GM21786 (cell line): ENCODE results near the gene CDK5R2.

ENCODE experiments used
- ATAC-seq: cut with Tn5 transposase; IDR thresholded peaks from one replicate; pipeline ENCODE4 v1.9.1; 2021; ENCODE audit not compliant: unreplicated experiment

The CDK5R2 gene

GRCh38 chr2:218961651-218962570, 2.4 kb downstream of the CDK5R2 start:
- ATAC-seq: no peak

GRCh38 chr2:218962859-218963492, 3.5 kb downstream of the CDK5R2 start:
- no peak for ATAC-seq

- no peak for ATAC-seq
Observed at GRCh38 chr2:218963601-218964000, 4.1 kb downstream of the CDK5R2 start.

DNA sequence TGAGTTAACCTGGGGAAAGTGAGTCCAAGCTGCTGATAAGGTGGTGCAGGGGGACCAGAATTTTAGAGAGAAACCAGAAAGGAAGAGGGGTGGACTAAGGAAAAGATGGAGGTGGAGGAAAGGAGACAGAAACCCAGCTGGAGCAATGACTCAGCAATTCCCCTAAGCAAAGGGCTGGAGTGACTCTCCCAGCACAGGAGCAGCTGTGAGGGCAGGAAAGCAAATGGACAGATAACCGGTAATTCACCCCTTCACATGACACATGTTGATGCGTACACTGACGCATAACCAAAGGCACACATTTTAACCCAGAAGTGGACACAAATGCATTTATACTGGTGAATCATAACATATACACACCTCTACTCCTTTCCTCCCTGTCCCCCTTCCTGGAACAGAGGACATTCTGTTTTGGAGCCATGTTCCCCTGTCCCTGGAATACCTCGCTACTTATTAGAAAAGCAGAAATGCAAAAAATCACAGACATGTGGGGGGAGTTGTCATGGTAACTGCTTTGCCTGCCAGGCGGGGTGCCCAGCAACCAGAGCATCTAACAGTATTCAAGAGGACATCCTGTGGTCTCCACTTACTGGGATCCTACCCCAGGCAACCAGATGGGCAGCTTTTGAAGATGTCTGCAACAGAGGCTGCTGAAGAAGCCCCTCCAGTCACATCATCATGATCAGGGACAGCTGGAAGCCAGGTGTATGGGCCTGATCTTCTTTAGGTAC, 4.7 kb downstream of the CDK5R2 start:
- no peak for ATAC-seq

DNA sequence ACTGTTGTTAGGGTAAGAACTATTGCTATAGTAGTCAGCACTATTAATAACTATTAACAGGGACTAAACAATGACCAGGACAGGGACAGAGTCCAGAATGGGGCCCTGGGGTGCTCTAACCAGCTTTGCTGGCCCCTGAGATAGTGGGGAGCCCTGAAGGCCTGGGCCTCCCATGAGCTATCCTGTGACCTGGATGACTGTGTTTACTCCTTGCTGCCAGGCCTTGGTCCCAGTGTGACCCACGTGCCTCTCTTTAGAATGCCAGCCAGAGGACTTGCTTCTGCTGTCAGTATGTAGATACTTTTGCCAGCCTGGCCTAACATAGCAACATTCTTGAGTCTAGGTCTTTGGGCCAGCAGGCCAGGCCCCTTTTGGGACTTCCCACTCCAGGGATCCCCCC, 11.4 kb downstream of the CDK5R2 start:
- ATAC-seq: no peak

- no peak for ATAC-seq
Observed at GRCh38 chr2:218975060-218975777, 15.8 kb downstream of the CDK5R2 start.

GRCh38 chr2:218979846-218980734, 20.6 kb downstream of the CDK5R2 start:
- ATAC-seq: peak; percentile 93

- ATAC-seq: no peak
Observed at GRCh38 chr2:218980735-218981389, 21.4 kb downstream of the CDK5R2 start.

DNA sequence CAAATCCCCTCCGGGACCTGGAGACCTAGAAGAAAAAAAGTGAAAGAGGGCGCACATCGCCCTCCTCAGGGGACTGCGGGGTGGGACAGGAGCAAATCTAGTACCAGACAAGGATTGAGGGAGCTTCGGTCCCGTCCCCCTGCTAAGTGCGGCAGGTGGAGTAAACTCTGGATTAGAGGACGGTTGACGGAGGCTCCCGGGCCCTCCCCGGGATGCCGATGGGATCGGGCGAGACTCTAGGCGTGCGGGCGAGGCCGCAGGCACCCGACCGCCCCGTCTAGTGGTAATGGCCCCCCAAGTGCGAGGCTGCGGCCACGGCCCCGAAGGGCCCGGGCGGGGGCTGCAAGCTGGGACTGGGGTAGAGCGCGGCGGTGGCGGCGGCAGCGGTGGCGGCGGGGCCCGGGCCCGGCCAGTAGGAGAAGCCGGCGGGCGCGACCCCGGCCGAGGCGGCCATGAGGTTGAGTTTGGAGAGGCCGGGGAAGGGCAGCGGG, 22.0 kb downstream of the CDK5R2 start:
- no peak for ATAC-seq

- ATAC-seq: no peak
Observed at GRCh38 chr2:218981881-218982585, 22.6 kb downstream of the CDK5R2 start.

GRCh38 chr2:218982586-218983262, 23.3 kb downstream of the CDK5R2 start:
- ATAC-seq: no peak

DNA sequence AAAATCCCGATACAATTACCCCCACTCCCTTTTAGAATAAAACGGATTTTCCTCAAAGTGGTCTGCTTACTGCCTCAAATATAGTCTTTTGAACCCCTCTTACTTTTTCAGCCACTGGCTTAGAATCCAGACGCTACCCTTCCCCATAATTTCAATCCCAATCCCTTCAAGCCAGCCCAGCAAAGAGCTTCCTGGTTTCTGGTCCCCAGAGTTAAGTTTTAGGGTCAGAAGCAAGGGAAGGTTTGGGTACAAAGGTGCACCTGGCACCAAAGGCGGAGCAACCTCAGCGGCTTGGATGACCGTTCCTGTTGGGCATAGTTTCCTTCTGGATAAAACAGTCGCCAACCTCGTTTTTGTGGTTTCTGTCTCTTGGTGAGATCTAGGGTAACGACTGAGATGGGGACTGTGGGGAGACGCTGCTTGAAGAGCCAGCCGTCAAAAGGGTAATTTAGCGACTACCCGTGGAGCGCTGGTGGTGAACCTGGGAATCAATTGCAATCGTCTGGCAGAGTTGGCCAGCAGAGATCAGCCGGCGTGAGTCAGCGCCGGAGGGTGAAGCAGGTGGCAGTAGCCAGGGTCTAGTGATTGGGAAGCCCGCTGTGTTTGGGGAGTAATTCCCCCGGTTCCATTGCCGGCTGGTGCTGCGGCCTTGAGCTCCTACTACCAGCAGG, 23.9 kb downstream of the CDK5R2 start:
- no peak for ATAC-seq

DNA sequence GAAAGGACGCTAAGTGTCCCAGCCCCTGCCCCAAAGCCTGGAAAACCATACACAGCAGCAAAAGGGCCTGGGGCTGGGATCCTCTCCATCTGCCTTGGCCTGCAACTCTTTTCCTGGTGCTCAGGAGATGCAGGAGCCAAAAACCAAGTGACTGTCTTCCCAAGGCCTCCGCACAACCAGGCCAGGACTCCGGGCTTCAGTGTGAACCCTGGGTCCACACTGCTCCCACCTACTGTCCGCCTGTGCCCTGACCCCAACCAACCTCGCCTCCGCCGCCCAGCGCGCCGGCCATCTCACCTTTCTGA, 24.4 kb downstream of the CDK5R2 start:
- ATAC-seq: no peak

DNA sequence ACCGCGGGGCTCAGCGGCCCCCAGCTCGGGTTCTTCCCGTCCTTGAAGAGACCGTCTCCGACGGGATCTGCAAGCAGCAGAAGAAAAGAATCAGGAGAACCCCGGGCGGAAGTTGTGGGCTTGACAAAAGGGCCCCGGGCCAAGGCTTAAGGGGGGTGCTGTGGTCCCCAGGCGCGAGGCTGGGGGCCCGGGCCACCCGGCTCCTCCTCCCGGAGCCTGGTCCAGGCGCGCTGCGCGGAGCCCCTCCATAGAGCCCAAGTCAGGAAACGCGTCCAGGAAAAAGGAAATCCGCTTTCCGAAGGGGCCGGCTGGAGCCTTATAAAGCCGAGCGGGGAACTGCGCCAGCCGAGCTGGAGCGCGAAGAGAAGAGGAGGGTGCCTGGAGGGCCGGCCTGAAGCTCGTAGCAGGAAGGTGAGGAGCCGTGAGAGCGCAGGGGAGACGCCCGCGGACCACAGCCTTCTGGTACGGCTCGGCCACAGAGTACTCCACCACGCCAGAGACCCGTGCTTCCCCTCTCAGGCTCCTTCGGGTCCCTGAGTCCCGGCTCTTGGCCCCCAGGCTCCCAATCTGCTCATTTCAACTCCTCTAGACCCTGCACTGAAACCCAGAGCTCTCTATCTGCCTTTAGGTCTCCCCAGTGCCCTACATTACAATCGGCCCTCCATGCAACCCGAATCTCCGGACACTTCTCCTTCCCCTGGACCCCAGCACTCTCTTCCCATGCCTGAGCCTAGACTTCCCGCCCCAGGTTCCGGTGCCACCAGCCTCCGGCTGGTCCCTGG, 25.0 kb downstream of the CDK5R2 start:
- ATAC-seq: no peak

GRCh38 chr2:218985021-218985324, 25.5 kb downstream of the CDK5R2 start, which contains the start of gene FEV:
TSS of gene FEV (minus strand) at chr2:218985184. CDS start at chr2:218985075, 109 bp downstream.
- ATAC-seq: no peak

- ATAC-seq: no peak
Observed at GRCh38 chr2:218985325-218986091, 26.0 kb downstream of the CDK5R2 start.
